ENCODE measurements around the gene FRMD4A.

GRCh38 chr10:14235566-14236195 is 95.0 kb downstream of the FRMD4A start:
- TF ChIP-seq, protein P1, sequence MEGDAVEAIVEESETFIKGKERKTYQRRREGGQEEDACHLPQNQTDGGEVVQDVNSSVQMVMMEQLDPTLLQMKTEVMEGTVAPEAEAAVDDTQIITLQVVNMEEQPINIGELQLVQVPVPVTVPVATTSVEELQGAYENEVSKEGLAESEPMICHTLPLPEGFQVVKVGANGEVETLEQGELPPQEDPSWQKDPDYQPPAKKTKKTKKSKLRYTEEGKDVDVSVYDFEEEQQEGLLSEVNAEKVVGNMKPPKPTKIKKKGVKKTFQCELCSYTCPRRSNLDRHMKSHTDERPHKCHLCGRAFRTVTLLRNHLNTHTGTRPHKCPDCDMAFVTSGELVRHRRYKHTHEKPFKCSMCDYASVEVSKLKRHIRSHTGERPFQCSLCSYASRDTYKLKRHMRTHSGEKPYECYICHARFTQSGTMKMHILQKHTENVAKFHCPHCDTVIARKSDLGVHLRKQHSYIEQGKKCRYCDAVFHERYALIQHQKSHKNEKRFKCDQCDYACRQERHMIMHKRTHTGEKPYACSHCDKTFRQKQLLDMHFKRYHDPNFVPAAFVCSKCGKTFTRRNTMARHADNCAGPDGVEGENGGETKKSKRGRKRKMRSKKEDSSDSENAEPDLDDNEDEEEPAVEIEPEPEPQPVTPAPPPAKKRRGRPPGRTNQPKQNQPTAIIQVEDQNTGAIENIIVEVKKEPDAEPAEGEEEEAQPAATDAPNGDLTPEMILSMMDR (IDR thresholded peaks at IDR 0.05; ENCODE audit: low read depth, low read length, poor library complexity, severe bottlenecking), result no peak
- no peak for TF ChIP-seq EZH2phosphoT487 (IDR thresholded peaks at IDR 0.05; ENCODE audit: borderline replicate concordance, low read length)
